ENCODE data around the gene SNAPIN.
A peak's percentile ranks its signal among the peaks of the same experiment; 100 is the strongest.
"Not testable (repeated sequence)": the region's sequence is repeated elsewhere in the genome, so short reads cannot be mapped to it uniquely, and the experiment has no call there.

The SNAPIN gene

GRCh38 chr1:153626904-153627714 is 31.4 kb upstream of the SNAPIN start, which contains the start of gene S100A13:
TSS of gene S100A13 (minus strand) at chr1:153627505. CDS start at chr1:153626472, 1,033 bp downstream.
- DNase-seq (ENCODE audit: low read depth in 4 of 4, low spot score in 1 of 4): no peak

DNA sequence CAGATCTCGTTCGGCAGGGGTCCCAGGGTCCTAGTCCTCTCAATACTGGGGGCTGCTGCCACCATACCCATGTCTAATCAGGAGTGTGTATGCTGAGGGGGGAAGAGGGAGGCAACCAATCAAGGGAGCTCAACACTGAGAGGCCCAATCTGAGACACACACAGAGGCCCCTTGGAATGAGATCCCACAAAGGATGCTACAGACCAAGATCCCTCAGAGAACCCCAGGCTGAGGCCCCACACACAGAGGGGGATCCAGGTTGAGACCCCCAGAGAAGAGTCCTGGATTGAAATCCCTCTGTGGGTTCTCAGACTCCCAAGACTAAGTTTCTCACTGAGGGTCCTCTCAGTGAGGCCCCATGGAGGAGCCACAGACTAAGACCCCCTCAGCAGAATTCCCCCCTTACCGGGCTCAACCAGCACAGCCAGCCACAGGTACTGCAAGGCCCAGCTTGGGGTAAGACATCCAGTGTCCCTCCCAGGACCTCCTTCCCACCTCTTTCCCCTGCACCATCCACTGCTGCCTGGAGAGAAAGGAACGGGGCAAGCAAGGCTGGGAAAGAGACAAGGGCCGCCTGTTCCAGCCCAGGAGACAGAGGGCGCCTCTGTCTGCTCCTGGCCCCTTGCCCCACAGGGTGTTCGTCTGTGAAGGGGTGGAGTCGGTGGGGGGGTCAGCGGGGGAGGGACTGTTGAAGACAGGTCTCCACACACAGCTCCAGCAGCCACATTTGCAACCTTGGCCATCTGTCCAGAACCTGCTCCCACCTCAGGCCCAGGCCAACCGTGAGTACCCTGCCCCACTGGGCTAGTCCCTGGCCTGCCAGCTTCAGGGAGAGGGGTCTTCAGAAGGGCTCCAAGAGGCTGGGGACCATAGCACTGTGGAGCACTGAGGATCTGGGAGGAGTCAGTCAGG is 30.5 kb upstream of the SNAPIN start, which contains the start of gene S100A1:
TSS of gene S100A1 (plus strand) at position 720 of the 912 bp plus-strand sequence. CDS start 2,088 bp downstream, outside the sequence.
- DNase-seq (ENCODE audit: low read depth in 4 of 4, low spot score in 1 of 4): no peak

DNA sequence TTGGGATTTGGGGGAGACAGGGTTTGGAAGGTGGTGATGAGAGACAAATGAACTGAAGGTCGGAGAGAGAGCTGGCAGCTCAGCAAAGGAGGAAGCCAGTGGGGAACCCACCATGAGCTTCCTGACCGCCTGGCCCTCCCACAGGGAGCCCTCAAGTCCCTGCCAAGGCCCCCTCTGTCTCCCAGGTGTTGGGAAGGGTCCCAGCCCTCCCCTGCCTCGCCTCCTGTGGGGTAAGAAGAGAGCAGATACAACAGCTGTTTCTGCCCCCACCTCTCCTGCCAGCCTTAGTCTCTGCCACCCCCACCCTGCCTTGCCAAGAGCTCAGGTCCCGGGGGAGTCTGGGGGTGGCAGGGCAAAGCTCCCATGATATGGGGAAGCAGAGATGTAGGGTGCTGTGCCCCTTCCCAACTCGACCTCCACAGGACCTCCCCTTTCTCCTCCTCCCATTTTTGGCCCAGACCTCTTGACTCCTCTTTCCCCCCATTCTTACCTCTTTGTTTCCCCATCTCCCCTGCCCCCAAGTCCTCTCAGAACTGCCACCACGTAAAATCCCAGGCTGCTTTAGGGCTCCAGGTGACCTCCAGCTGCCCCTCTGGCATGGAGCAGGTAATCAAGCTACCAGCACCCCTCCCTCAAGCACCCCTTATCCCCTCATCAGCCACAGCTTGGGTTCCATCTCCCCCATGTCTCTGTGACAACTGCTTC is 29.7 kb upstream of the SNAPIN start:
- DNase-seq (ENCODE audit: low read depth in 4 of 4, low spot score in 1 of 4): no peak

GRCh38 chr1:153629343-153629665 is 29.2 kb upstream of the SNAPIN start:
- no peak for DNase-seq (ENCODE audit: low read depth in 4 of 4, low spot score in 1 of 4)

DNA sequence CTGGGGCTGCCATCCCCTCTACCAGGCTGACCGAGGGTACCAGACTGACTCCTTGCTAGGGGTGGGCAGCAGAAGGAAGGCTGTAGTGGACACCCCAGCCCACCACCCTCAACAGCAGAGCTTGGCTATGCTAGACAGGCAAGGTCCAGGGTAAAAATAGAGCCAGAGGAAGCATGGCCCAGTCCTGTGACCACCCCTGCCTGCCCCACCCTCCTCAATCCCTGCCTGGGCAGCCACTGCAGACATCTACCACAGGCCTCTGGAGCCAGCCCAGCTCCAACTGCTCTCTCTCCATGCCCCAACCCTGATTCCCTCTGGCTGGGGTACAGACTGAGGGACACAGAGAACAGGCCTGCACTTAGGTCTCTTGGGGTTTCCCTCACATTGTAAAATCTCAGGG is 28.5 kb upstream of the SNAPIN start:
- DNase-seq (ENCODE audit: low read depth in 4 of 4, low spot score in 1 of 4): no peak

DNA sequence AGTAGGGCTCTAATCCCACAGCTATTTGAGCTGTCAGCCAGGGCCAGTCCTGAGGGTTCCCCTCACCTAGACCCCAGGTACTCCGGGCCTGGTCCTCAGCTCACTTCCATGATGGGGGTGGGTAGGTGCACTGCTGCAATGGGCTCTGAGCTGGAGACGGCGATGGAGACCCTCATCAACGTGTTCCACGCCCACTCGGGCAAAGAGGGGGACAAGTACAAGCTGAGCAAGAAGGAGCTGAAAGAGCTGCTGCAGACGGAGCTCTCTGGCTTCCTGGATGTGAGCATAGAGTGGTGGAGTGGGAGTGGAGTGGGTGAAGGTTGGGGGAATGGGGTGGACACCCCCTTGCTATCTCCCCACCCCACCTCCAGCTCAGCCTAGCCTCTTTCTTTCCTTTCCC is 28.1 kb upstream of the SNAPIN start:
- DNase-seq (ENCODE audit: low read depth in 4 of 4, low spot score in 1 of 4): no peak

DNA sequence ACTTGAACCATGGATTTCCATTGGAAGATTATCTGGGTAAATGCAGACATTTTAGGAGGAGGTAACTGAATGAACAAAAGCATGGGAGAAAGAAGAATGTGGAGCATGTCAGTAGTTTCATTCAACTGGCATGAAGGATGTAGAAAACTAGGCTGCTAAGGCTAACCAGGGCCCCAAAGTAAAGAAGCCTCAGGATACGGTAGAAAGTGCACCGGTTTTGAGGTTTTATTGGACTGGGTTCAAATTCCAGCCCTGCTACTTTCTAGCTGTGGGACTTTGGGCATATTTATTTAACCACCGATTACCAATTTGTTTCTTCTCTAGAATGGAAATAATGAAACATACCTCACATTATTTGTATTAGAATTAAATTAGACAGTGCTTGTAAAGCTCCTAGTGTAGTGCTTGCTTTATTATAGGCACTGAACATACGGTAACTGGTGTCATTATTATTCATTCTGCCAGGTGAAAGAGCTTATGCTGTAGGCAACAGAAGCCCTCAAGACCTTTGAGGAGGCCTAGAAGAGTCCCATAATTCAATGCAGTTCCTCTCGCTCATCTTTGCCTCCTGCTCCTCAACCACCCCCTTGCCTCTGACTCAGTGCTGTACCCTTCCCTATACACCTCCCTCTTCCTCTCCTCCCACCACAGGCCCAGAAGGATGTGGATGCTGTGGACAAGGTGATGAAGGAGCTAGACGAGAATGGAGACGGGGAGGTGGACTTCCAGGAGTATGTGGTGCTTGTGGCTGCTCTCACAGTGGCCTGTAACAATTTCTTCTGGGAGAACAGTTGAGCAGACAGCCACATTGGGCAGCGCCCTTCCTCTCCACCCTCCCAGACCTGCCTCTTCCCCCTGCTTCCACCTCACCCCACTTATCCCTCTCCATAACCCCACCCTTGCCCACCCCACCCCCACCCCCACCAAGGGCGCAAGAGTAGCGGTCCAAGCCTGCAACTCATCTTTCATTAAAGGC is 27.2 kb upstream of the SNAPIN start:
- DNase-seq (ENCODE audit: low read depth in 4 of 4, low spot score in 1 of 4): no peak

GRCh38 chr1:153633161-153633753 is 25.2 kb upstream of the SNAPIN start:
- DNase-seq (ENCODE audit: low read depth in 4 of 4, low spot score in 1 of 4): no peak

- DNase-seq (ENCODE audit: low read depth in 4 of 4, low spot score in 1 of 4): peak; percentile 92 to 95 (median 94)
Observed at GRCh38 chr1:153633754-153634665, 24.5 kb upstream of the SNAPIN start, which contains the start of gene CHTOP. TSS of gene CHTOP (plus strand) at chr1:153634066. CDS start at chr1:153636589, 2,523 bp downstream.

DNA sequence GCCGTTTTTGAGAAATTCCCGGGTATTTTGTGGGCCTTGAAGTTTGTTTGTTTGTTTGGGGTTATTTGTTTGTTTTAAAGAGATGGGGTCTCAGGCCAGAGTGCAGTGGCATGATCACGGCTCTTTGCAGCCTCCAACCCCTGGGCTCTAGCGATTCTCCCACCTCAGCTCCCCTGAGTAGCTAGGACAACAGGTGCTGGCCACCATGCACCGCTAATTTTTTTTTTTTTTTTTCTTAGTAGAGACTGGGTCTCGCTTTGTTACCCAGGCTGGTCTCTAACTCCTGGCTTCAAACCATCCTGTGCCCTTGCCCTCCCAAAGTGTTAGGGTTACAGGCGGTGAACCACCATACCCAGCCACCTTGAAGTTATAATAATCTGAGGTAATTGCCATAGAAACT is 22.6 kb upstream of the SNAPIN start:
- DNase-seq (ENCODE audit: low read depth in 4 of 4, low spot score in 1 of 4): no peak

DNA sequence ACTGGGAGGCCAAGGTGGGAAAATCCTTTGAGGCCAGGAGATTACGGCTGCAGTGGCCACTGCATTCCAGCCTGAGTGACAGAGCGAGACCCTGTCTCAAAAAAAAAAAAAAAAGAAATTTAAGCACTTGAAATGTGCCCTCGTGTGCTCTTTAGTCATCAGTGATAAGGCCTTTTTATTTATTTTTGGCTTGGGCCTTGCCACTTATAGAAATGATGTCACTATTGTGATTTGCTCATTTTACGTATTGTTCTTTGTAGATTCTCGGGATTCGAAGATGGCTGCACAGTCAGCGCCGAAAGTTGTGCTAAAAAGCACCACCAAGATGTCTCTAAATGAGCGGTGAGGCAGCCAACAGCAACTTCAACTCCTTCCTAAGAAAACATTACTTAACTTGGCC is 22.2 kb upstream of the SNAPIN start:
- DNase-seq (ENCODE audit: low read depth in 4 of 4, low spot score in 1 of 4): no peak

- no peak for DNase-seq (ENCODE audit: low read depth in 4 of 4, low spot score in 1 of 4)
Observed at GRCh38 chr1:153638261-153638660, 20.2 kb upstream of the SNAPIN start.

DNA sequence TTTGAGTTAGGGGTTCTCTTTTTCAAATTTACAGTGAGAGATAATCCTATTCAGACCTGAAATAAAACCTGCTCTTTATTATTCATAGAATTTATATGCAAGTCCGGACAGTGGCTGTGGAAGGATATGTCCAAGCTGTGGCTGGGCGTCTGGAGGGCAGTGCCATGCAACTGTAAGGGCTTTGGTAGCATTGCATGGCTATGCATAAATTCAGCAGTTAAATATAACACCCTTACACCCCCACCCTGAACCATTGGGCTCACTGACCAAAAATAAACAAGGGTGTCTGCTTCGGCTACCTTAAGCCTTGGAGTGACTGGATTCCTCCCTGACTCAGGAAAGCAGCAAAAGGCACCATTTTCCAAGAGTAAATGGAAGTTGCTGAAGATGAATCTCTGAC is 19.2 kb upstream of the SNAPIN start:
- DNase-seq (ENCODE audit: low read depth in 4 of 4, low spot score in 1 of 4): no peak

DNA sequence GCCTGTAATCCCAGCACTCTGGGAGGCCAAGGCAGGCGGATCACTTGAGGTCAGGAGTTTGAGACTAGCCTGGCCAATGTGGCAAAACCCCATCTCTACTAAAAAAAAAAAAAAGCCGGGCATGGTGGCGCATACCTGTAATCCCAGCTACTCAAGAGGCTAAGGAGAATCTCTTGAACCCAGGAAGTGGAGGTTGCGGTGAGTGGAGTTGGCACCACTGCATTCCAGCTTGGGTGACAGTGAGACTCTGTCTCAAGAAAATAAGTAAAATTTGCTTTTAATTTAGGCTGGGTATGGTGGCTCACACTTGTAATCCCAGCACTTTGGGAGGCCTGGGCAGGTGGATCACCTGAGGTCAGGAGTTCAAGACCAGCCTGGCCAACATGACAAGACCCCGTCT is 18.3 kb upstream of the SNAPIN start:
- DNase-seq (ENCODE audit: low read depth in 4 of 4, low spot score in 1 of 4): not testable (repeated sequence)

GRCh38 chr1:153640861-153641260 is 17.6 kb upstream of the SNAPIN start:
- no peak for DNase-seq (ENCODE audit: low read depth in 4 of 4, low spot score in 1 of 4)

DNA sequence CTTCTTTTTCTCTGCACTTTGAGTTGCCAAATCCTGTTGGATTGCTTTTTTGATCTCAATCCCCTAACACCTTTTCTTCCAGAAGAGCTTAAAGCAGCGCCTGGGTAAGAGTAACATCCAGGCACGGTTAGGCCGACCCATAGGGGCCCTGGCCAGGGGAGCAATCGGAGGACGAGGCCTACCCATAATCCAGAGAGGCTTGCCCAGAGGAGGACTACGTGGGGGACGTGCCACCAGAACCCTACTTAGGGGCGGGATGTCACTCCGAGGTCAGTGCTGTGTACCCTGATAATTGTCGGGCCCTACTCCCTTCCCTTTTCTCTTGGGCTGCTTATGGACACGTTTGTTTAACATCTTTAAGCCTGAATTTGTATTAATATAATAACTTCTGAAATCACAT is 16.3 kb upstream of the SNAPIN start:
- no peak for DNase-seq (ENCODE audit: low read depth in 4 of 4, low spot score in 1 of 4)

- no peak for DNase-seq (ENCODE audit: low read depth in 4 of 4, low spot score in 1 of 4)
Observed at GRCh38 chr1:153643100-153643499, 15.4 kb upstream of the SNAPIN start.

DNA sequence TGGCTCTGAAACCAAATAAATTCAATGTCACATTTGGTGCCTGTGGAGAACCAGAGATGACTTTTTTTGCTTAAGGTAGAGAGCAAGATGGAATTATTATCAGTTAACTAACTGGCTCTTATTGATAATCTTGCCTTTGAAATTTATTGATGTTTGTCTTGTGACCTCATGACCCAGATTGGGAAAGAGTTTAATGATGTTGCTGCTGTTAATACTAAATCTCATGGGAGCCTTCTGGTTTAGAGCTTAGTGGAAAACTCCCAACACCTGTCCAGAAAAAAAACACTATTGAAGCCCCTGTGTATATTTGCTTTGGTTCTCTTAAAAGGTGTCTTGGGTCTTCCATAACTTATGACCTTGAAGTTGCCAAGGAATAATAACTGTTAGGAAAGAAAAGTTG is 14.7 kb upstream of the SNAPIN start:
- no peak for DNase-seq (ENCODE audit: low read depth in 4 of 4, low spot score in 1 of 4)
